ENCODE results near the gene RASGRP4.
"Not testable (repeated sequence)": the region's sequence is repeated elsewhere in the genome, so short reads cannot be mapped to it uniquely, and the experiment has no call there.

RASGRP4 gene

GRCh38 chr19:38412491-38412890 lies 13.5 kb downstream of the RASGRP4 start:
- no peak overlapping the region for H3K4me3 ChIP-seq (replicated peaks; ENCODE audit: low read depth, low read length)
- H3K36me3 ChIP-seq (ENCODE audit: control insufficient read depth, insufficient read depth, low read length), result no peaks in the 10 kb centered on the region
- DNase-seq (ENCODE audit: extremely low read depth, insufficient read length), result no peak
- no peaks in the 10 kb centered on the region for H3K27me3 ChIP-seq (replicated peaks; ENCODE audit: control insufficient read depth, insufficient read depth, low read length)
- no peak for TF ChIP-seq CTCF (IDR thresholded peaks at IDR 0.05; ENCODE audit: insufficient read depth, low read length, poor library complexity, severe bottlenecking)

- not testable (repeated sequence) for DNase-seq (ENCODE audit: extremely low read depth, insufficient read length); H3K4me3 ChIP-seq (replicated peaks; ENCODE audit: low read depth, low read length); H3K27me3 ChIP-seq (replicated peaks; ENCODE audit: control insufficient read depth, insufficient read depth, low read length); H3K36me3 ChIP-seq (ENCODE audit: control insufficient read depth, insufficient read depth, low read length)
Observed at GRCh38 chr19:38411898-38412297, 14.1 kb downstream of the RASGRP4 start.

GRCh38 chr19:38411041-38411712 lies 14.8 kb downstream of the RASGRP4 start:
- no peak for TF ChIP-seq CTCF (IDR thresholded peaks at IDR 0.05; ENCODE audit: insufficient read depth, low read length, poor library complexity, severe bottlenecking)
- Histone ChIP-seq H3K27me3 (replicated peaks; ENCODE audit: control insufficient read depth, insufficient read depth, low read length) (no peaks in the 10 kb centered on the region), H3K4me3 (replicated peaks; ENCODE audit: low read depth, low read length) (no peak overlapping the region), H3K36me3 (ENCODE audit: control insufficient read depth, insufficient read depth, low read length) (peaks cover 3% of the 10 kb centered on the region)
- DNase-seq (ENCODE audit: extremely low read depth, insufficient read length), result no peak

- H3K36me3 ChIP-seq (ENCODE audit: control insufficient read depth, insufficient read depth, low read length); DNase-seq (ENCODE audit: extremely low read depth, insufficient read length); H3K27me3 ChIP-seq (replicated peaks; ENCODE audit: control insufficient read depth, insufficient read depth, low read length); H3K4me3 ChIP-seq (replicated peaks; ENCODE audit: low read depth, low read length): not testable (repeated sequence)
Observed at GRCh38 chr19:38410407-38410806, 15.6 kb downstream of the RASGRP4 start.

- TF ChIP-seq CTCF (IDR thresholded peaks at IDR 0.05; ENCODE audit: insufficient read depth, low read length, poor library complexity, severe bottlenecking), result no peak
- H3K27me3 ChIP-seq (replicated peaks; ENCODE audit: control insufficient read depth, insufficient read depth, low read length), result no peaks in the 10 kb centered on the region
- H3K36me3 ChIP-seq (ENCODE audit: control insufficient read depth, insufficient read depth, low read length), result peaks cover 3% of the 10 kb centered on the region
- H3K4me3 ChIP-seq (replicated peaks; ENCODE audit: low read depth, low read length), result no peak overlapping the region
- no peak for DNase-seq (ENCODE audit: extremely low read depth, insufficient read length)
Observed at GRCh38 chr19:38409631-38410133, 16.3 kb downstream of the RASGRP4 start.

- peaks cover 3% of the 10 kb centered on the region for H3K36me3 ChIP-seq (ENCODE audit: control insufficient read depth, insufficient read depth, low read length)
- H3K4me3 ChIP-seq (replicated peaks; ENCODE audit: low read depth, low read length), result no peak overlapping the region
- no peaks in the 10 kb centered on the region for H3K27me3 ChIP-seq (replicated peaks; ENCODE audit: control insufficient read depth, insufficient read depth, low read length)
- TF ChIP-seq CTCF (IDR thresholded peaks at IDR 0.05; ENCODE audit: insufficient read depth, low read length, poor library complexity, severe bottlenecking), result no peak
- no peak for DNase-seq (ENCODE audit: extremely low read depth, insufficient read length)
Observed at GRCh38 chr19:38405276-38405675, 20.7 kb downstream of the RASGRP4 start.

- Histone ChIP-seq H3K4me3 (replicated peaks; ENCODE audit: low read depth, low read length) (no peak overlapping the region), H3K36me3 (ENCODE audit: control insufficient read depth, insufficient read depth, low read length) (peaks cover 3% of the 10 kb centered on the region), H3K27me3 (replicated peaks; ENCODE audit: control insufficient read depth, insufficient read depth, low read length) (no peaks in the 10 kb centered on the region)
- no peak for DNase-seq (ENCODE audit: extremely low read depth, insufficient read length)
- TF ChIP-seq CTCF (IDR thresholded peaks at IDR 0.05; ENCODE audit: insufficient read depth, low read length, poor library complexity, severe bottlenecking), result no peak
Observed at GRCh38 chr19:38404858-38405257, 21.2 kb downstream of the RASGRP4 start.
